ENCODE data around the gene PTHLH.

The PTHLH gene

DNA sequence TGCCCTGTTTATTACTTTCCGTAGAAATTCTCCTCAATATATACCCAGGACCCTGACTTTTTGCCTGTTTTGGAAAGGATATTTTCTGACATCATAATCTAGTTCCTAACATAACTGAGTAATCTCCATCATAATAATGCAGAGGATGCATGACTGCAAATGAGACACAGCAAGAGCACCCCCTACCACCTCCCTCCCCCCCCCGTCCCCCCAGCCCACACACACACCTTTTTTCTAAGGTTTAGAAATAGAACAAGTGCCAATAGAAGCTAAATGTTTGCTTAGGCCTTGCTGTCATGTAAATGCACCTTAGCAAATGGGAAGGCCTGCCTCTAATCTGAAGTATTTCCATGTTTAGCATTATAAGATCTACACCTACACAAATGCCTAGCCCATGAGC is at the start of gene PTHLH:
Gene PTHLH, minus strand, starts transcription at position 13 of the 400 bp plus-strand sequence. CDS start 3,239 bp downstream, outside the sequence.
- no peak for DNase-seq

DNA sequence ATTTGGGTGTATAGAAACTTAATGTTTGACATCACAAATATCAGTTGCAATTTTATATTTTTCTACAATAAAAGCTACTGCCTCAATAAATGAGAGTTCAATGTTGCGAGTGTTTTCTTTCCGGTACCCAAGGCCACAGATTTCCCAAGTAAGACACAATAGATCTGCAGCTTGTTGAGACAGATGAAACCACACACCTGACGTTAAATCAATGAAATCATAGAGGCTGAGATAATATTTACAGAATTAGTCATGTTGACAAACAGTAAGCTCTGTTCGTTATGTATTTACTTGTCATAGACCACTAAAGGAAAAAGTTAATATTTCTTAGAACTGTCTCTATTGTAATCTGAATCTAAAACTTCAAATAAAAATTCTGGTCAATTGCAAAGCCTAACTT is 49.2 kb upstream of the PTHLH start:
- no peak for DNase-seq

- DNase-seq, result no peak
Measured at GRCh38 chr12:28017873-28018255, 45.3 kb upstream of the PTHLH start.

- DNase-seq, result no peak
Measured at GRCh38 chr12:28017126-28017872, 44.8 kb upstream of the PTHLH start.

DNA sequence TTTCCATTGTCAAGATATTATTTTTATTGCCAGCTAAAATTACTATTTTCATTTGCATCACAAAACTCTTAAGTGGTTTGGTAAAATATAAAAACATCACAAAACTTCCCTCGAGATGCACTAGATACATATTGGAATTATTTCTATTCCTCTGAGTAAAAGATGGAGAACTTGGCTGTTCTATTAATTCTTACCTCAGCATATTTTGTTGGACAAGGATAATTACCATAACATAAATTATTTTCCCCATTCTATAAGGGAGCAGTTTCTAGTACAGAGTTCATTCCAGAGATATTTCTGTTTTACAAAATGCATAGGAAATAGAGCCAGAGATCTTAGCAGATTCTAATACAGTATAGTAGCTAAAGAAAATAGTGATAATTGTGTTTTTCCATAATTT is 42.6 kb upstream of the PTHLH start:
- DNase-seq, result no peak

DNA sequence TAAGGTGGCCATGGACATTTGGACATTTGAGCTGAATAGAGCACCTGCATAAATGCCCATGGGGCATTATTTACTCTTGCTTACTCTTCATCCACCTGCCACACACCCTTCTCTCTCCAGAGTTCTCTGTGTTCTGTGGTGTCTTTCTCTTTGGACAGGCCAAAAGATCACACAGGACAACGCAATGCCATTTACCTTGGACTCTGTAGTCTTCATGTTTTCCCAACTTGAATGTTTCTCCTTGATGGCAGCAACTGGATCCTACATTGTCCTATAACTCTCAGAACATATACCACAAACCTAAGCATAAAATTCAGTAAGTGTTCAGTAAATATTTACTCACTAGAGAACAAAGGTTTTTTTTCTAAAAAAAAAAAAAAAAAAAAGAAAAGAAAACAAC is 41.7 kb upstream of the PTHLH start:
- no peak for DNase-seq

DNA sequence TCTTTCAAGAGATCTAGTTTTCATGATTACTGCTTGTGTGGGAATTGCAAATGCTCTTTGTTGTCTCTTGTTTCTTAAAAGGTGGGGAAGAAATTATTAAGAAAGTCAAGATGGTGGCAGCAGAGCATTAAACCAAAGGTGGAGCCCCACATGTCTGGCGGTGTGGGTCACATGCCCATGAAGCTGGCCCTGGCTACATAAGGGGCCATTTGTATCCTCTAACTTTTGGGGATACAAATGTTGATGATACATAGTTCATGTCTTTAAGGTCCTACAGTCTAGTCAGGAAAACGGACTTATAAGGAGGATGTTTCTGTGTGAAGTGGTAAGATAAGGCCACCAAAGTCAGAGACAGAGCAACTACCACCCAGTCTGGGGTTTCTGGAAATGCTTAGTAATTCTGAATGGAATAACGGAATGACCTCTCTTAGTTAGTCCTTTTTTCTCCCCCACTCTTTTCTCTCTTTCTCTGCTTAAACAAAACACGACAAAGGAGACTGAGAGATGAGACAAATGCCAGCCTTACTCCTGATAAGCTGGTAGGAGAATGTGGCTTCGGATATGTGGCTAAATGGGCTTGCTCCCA is 39.9 kb upstream of the PTHLH start:
- peak; percentile 63 for DNase-seq

DNA sequence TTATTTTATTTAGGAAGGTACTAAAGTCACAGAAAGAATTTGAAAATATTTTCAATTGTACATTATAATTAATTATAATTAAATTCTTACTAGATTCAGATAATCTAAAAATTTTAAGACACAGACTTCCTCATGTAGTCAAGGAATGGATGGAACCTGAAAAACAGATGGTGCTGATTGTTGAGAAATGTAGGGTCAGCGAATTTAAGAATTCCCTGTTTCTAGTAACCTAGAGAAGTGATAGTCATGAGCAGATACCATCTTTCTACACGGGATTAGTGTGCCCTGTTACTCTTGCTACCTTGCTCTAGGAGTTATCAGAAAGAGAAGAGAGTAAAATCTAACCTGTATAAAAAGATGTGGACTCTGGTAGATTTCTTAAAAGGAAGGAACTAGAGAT is 37.5 kb upstream of the PTHLH start:
- no peak for DNase-seq

GRCh38 chr12:27999970-28000369 is 27.4 kb upstream of the PTHLH start:
- no peak for DNase-seq

DNA sequence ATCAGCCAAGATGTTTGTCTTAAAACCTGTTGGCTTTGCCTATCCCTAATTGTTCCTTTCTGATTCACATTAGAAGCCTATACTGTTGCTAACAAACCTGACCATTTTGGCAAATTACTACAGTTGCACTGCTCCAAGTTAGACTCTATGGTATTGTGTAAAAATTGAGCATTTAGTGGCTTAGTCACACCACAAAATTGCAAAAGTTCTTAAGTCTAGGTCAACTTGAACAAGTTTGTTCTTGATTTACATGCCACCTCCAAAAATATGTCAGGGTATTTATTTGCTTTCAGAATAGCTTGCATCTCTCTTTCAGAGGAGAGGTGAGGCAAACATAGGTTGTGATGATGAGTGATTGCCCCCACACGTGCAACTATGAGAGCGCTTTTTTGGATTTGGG is 27.0 kb upstream of the PTHLH start:
- DNase-seq, result no peak

- DNase-seq, result no peak
Measured at GRCh38 chr12:27998658-27999057, 26.1 kb upstream of the PTHLH start.

DNA sequence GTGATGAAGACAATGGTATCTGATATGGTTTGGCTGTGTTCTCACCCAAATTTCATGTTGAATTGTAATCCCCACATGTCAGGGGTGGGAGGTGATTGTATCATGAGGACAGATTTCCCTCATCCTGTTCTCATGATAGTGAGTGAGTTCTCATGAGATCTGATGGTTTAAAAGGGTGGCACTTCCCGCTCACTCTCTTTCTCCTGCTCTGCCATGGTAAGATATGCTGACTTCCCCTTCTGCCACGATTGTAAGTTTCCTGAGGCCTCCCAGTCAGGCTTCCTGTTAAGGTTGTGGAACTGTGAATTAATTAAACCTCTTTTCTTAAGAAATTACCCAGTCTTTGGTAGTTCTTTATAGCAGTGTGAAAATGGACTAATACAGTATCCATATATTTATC is 25.6 kb upstream of the PTHLH start:
- peak; percentile 22 for DNase-seq

DNA sequence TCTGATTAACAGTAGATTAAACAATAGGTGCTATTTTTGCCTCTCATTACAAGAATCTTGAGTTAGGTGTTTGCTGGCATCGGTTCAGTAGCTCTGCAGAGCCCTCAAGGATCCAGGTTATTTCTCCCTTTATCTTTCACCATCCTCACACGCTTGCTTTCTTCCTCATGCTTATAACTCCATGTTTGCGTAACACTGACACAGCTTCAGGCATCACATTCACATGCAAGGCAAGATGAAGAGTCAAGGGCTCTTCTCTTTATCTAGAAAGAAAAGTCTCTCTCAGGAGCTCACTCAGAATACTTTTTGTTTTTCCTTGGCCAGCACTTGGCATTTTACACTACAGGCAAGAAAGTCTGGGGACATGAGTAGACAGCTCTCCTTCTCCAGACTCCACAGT is 24.2 kb upstream of the PTHLH start:
- no peak for DNase-seq

GRCh38 chr12:27995406-27995805 is 22.9 kb upstream of the PTHLH start:
- DNase-seq, result no peak

- peak; percentile 15 for DNase-seq
Measured at GRCh38 chr12:27988594-27989233, 16.2 kb upstream of the PTHLH start.

DNA sequence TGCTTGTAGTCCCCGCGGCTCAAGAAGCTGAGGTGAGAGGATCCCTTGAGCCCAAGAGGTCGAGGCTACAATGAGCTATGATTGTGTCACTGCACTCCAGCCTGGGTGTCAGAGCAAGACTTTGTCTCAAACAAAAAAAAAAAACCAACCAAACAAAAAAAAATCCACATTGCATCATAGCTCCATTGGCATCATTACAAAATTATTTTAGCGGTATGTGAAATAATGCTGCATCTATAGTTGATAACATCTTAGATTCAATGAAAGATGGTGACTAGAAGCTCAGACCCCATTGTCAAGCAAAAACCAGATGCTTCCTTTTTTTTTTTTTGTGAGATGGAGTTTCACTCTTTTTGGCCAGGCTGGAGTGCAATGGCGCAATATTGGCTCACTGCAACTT is 14.8 kb upstream of the PTHLH start:
- DNase-seq, result no peak

GRCh38 chr12:27984275-27984674 is 11.7 kb upstream of the PTHLH start:
- DNase-seq, result peak; percentile 60

DNA sequence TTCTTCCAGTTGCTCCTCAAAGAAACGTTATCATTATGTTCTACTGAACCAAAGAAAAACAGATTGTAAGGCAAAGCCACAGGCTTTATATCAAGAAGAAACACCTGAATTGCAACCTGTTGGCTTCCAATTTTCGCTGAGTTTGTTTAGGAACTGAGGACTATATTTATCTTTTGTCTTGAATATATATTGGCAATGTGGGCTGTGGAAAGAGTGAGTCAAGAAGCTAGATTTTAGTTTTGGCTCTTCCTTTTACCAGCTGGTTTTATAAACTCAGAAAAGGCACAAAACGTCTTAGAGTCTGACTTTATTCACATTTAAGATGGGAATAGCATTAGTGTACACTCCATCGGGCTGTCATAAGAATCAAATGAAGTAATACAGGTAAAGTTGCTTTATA is 10.4 kb upstream of the PTHLH start:
- no peak for DNase-seq

- DNase-seq, result peak; percentile 12
Measured at GRCh38 chr12:27982385-27982784, 9.9 kb upstream of the PTHLH start.

DNA sequence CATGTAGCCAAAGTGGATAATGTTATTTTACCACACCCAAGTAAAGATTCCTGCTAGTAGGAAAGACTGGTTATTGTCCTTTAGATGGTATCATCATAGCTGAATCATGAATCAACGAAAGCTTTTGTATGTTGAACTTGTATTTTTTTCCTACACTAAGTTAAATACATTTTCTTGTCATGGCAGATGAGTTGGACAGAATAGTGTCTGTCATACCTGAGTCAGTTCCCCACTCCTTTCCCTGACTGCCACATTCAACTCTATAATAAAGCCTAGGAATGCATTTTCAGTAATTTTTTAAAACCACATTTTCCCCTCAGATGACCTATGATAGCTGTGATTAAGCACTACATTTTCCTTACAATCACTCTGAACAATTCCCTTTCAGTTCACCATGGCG is 9.3 kb upstream of the PTHLH start:
- no peak for DNase-seq

GRCh38 chr12:27979145-27979544 is 6.6 kb upstream of the PTHLH start:
- DNase-seq, result no peak

DNA sequence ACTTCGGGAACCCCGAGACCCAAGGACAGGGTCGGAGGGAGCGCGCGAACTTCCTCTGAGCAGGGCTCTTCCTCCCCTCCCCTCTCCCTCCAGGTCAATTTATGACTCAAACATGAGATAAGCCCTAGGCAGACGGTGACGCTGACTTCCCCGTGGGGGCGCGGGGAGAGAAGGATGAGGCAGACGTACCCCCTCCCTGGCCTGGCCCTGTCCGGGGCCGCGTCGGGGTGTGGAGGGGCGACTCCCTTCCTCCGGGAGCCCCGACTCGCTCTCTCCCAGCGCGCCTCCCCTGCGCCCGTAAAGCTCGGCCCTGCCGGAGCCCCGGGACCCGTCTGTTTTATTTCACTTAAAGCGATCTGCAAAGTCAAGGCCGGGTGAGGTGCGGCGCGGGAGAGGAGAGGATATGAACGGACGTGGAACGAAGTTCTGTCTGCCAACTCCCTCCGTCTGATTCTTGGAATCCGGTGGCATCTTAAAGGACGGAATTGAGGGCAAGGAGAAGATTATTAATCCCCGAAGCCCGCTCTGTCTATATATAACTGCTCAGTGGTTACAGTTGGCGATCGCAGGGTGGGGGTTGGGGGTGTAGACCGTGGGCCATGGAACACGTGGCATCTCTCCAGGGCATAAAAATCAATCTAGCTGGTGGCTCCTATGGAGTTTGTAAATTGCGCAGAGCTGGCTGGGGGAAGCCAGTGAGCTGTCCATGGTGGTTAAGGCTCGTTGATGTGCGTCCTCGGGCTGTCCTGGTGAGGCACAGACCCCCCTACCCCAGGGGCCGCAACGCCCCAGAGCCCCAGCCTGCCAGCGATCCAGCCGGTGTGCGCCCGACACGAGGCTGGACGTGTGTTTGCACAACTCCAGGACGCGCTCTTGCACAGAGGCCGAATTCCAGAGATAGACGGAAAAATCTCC is 2.9 kb upstream of the PTHLH start:
- peak; percentile 46 for DNase-seq

GRCh38 chr12:27974735-27975221 is 2.2 kb upstream of the PTHLH start:
- no peak for DNase-seq
